DMS53 treated with DMSO at 0.1 percent for 48 hours (cell line): Measurements from ENCODE around the gene MYRIP.
"Not testable (repeated sequence)": the region's sequence is repeated elsewhere in the genome, so short reads cannot be mapped to it uniquely, and the experiment has no call there.

ENCODE experiments used
- DNase-seq: peaks from one replicate; lab custom pipeline; 2025; ENCODE audit not compliant: unreplicated experiment; lab: John Stamatoyannopoulos, UW

The MYRIP gene

GRCh38 chr3:39809181-39809994, at the start of gene MYRIP:
Gene MYRIP (plus strand): TSS chr3:39809609. CDS start chr3:39900817, 91,208 bp downstream.
- peak; percentile 57 for DNase-seq

- no peak for DNase-seq
Observed at GRCh38 chr3:39760325-39760724, 49.1 kb upstream of the MYRIP start.

GRCh38 chr3:39762537-39763070, 46.8 kb upstream of the MYRIP start:
- no peak for DNase-seq

- no peak for DNase-seq
Observed at GRCh38 chr3:39763390-39763789, 46.0 kb upstream of the MYRIP start.

- DNase-seq = no peak
Observed at GRCh38 chr3:39765575-39765974, 43.8 kb upstream of the MYRIP start.

GRCh38 chr3:39766433-39766832, 43.0 kb upstream of the MYRIP start:
- DNase-seq = no peak

GRCh38 chr3:39766909-39767308, 42.5 kb upstream of the MYRIP start:
- not testable (repeated sequence) for DNase-seq

GRCh38 chr3:39778168-39778567, 31.2 kb upstream of the MYRIP start:
- not testable (repeated sequence) for DNase-seq

- DNase-seq = no peak
Observed at GRCh38 chr3:39779511-39780230, 29.7 kb upstream of the MYRIP start.

- no peak for DNase-seq
Observed at GRCh38 chr3:39780352-39780751, 29.1 kb upstream of the MYRIP start.

GRCh38 chr3:39781025-39781424, 28.4 kb upstream of the MYRIP start:
- DNase-seq = no peak

- no peak for DNase-seq
Observed at GRCh38 chr3:39781632-39782031, 27.8 kb upstream of the MYRIP start.

- no peak for DNase-seq
Observed at GRCh38 chr3:39783680-39784079, 25.7 kb upstream of the MYRIP start.

- DNase-seq = no peak
Observed at GRCh38 chr3:39784922-39785321, 24.5 kb upstream of the MYRIP start.

- DNase-seq = no peak
Observed at GRCh38 chr3:39788128-39788883, 21.1 kb upstream of the MYRIP start.

- no peak for DNase-seq
Observed at GRCh38 chr3:39791603-39792002, 17.8 kb upstream of the MYRIP start.

GRCh38 chr3:39794880-39795279, 14.5 kb upstream of the MYRIP start:
- no peak for DNase-seq

GRCh38 chr3:39801216-39801615, 8.2 kb upstream of the MYRIP start:
- no peak for DNase-seq

- not testable (repeated sequence) for DNase-seq
Observed at GRCh38 chr3:39802486-39802885, 6.9 kb upstream of the MYRIP start.

GRCh38 chr3:39803956-39804355, 5.5 kb upstream of the MYRIP start:
- DNase-seq = no peak

- no peak for DNase-seq
Observed at GRCh38 chr3:39804951-39805350, 4.5 kb upstream of the MYRIP start.
